Measurements from ENCODE around the gene RNASE8.

GRCh38 chr14:21025371-21026273 is 32.0 kb upstream of the RNASE8 start:
- TF ChIP-seq POLR2AphosphoS5 (IDR thresholded peaks at IDR 0.05; ENCODE audit: low read depth, low read length) (no peak), POLR2A (IDR thresholded peaks at IDR 0.05; ENCODE audit: low read depth, low read length) (no peak)
